HG03108 (cell line): Measurements from ENCODE around the gene SRSF6.
"Not testable (repeated sequence)": the region's sequence is repeated elsewhere in the genome, so short reads cannot be mapped to it uniquely, and the experiment has no call there.

Experiments
- ATAC-seq: cut with Tn5 transposase; IDR thresholded peaks from one replicate; pipeline ENCODE4 v1.9.1; 2021; ENCODE audit warnings: moderate library complexity; ENCODE audit not compliant: unreplicated experiment

SRSF6 gene

DNA sequence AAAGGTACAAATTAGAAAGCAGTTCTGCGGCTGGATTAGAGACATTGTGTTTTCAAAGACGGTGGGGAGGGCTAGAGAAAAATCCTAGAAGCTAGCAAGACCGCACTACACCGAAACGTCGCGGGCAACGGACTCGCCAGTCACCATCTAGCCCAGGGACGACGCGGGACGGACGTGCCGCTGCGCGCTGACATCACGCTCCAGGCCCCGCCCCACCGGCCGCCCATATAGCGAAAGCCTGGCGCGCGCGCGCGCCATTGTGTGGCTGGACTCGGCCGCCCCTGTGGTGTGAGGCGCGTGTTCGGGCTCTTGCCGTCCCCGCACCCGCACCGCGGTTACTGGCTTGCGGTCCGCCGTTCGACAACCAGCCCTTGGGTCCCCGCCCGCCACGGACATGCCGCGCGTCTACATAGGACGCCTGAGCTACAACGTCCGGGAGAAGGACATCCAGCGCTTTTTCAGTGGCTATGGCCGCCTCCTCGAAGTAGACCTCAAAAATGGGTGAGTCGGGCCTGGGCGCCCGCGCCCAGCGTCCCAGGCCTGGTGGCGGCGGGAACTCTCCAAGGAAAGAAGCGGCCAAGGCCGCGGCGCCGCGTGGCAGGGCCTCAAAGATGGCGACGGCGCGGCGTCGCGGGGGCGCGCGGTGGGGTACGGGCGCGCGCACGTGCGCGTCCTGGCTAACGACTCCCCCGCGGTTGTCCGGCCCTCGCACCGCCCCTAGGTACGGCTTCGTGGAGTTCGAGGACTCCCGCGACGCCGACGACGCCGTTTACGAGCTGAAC, at the start of gene SRSF6:
Gene SRSF6 (plus strand): TSS at position 257 of the 782 bp plus-strand sequence. CDS start 138 bp downstream, at position 395.
- ATAC-seq, result peak; percentile 78

DNA sequence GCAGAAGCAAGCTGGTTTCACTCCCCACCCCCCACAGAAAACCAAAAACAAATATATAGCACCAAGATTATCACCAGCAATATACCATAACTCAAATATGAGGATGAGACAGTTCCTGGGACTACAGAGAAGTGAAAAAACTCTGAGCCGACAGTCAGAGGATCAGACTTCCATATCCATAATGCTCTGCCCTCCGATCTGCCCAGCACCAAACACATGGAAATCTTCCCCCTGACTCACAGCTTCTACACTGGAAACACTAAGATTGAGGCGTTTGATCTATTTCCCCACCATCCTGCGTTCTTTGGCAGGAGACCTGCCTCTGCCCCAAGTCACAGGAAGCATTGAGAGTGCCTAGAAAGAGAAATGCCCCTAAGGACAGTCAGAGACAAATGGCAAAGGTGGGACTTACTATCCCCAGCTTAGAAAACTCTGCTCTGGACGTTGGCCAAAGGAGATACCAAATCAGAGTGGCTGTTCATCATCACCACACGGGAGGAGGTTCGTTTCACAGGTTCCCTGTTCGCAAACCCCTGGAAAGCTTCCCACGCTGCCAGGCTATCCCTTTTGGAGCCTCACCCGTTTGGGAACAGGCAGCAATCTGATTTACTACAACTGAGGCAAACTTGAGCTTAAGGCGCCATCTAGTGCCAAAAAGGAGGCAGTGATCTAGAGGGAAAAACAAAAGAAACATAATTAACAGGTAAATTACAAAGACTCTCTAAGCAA, 48.7 kb upstream of the SRSF6 start:
- no peak for ATAC-seq

DNA sequence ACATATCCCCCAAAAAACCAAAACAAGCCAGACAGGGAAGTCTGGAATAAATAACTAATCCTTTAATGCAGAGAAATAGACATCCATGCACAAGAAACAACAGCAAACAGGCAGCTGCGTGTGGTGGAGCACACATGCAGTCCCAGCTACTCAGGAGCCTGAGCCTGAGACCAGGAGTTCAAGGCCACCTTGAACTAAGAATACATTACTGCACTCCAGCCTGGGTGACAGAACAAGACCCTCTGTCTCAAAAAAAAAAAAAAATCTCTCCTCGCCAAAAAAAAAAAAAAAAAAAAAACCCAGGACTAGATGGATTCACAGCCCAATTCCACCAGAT, 48.2 kb upstream of the SRSF6 start:
- ATAC-seq, result no peak

DNA sequence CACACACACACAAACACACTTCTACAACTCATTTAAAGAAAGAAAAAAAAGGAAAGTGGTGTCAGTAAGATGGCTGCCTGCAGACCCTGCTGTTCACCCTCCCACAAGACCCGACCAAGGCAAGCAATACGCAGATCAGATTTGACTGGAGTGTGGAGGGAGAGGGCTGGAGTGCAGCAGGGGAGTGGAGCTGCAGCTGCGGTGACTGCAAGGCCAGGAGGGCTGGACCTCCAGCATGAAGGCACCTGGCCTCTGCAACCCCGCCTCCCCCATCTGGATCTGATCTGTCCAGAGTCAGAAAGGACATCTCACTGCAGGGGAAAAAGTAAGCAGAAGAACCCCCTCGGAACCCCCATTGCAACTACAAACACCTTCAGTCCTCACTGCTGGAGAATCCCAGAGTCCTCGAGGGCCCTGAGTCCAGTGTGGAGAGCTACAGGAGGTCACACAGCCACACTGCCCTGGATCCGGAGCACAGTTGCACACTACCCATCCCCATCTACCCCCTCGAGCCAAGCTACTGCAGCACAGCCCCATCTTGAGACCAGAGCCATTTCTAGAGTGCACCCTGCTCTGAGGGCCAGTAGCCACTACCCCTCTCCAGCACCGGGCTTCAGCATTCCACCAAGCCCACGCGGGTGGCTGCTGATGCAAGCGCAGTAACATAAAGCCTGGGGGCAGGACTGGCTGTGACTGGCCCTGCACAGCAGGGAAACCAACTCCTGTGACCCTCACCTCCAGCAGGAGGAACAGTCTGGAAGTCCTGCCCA, 41.9 kb upstream of the SRSF6 start:
- no peak for ATAC-seq

DNA sequence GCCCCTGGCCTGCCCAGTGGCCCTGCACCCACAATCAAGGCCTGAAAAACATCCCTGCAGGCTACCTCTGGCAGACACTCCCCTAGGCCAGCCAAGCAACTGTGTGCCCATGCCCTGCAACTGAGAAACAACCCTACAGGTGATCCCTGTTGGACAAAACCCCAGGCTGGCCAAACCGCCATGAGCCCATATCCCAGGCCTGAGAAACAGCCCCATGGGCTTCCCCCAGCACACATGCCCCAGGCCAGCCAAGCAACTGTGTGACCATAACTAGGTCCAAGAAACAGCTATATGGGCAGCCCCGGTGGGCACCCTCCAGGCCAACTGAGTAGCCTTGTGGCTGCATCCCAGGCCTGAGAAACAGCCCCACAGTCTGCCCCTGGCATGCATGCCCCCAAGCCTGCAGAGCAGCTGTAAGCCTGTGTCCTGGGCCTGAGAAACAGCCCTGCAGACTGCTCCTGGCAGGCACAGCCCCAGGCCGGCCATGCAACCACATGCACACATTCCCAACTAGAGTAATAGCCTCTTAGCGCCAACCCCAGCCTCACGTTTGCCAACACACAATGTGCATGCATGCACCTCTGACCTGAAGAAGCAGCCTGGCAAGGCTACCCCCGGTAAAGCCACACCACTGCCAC, 41.0 kb upstream of the SRSF6 start:
- no peak for ATAC-seq

DNA sequence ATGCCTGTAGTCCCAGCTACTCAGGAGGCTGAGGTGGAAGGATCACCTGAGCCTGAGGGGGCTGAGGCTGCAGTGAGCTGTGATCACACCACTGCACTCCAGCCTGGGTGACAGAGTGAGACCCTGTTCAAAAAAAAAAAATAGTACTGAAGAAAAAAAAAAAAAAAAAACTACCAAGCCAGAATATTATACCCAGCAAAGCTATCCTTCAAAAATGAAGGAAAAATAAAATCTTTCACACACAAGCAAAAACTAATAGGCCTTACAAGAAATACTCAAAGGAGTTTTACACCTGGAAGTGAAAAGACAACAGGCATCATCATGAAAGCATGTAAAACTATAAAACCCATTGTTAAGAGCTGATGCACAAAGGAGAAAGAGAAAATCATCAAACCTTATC, 37.5 kb upstream of the SRSF6 start:
- ATAC-seq, result no peak

DNA sequence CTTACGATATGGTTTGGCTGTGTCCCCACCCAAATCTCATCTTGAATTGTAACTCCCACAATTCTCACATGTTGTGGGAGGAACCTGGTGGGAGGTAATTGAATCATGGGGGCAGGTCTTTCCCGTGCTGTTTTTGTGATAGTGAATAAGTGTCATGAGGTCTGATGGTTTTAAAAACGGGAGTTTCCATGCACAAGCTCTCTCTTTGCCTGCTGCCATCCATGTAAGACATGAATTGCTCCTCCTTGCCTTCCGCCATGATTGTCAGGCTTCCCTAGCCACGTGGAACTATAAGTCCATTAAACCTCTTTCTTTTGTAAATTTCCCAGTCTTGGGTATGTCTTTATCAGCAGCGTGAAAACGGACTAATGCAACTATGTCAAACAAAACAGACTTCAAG, 36.8 kb upstream of the SRSF6 start:
- ATAC-seq, result not testable (repeated sequence)

DNA sequence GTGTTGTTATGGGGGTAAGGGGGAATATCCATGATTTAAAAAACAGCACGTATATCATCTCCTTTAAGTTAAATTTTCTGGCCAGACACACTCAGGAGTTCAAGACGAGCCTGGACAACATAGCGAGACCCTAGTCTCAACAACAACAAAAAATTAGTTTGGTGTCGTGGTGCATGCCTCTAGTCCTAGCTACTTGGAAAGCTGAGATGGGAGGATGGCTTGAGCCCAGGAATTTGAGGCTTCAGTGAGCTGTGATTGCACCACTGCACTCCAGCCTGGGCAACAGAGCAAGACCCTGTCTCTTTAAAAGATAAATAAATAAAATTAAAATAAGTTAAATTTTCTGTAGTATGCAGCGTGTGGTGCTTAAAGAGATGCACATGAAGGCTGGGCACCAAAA, 31.5 kb upstream of the SRSF6 start:
- ATAC-seq, result no peak

DNA sequence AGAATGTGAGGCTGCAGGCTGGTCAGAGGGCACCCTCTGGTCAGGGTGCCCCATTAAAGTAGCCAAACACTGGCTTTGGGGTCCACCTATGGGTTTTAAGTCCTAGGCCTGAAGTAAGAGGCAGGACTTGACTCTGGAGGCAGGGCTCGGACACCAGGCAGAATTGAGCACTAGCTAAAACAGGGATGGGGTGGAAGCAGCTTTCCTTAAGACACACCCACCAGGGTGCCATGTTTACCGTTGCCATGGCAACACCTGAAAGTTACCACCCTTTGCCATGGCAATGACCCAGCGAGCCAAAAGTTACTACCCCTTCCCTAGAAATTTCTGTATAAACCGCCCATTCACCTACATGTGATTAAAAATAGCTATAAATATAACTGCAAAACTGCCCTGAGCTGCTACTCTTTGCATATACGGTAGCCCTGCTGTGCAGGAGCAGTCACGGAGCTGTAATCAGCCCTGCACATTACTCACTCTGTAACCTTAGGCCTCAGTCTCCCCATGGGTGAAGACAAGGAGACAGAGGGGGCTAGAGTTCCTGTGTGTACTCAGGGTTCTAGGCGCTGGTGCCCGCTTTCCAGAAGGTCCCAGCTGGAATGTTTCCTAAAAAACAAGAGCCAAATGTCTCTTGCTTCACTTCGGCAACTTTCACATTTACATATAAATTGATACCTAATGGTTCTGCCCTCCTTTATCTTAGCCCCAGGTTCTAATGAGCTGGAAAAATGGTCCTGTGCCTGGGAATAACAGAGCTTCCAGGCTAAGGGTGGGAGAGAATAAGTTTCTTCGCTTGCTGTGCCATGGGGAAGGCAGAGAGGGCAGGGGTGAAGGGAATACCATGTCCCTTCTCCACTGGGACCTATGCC, 27.2 kb upstream of the SRSF6 start:
- no peak for ATAC-seq

DNA sequence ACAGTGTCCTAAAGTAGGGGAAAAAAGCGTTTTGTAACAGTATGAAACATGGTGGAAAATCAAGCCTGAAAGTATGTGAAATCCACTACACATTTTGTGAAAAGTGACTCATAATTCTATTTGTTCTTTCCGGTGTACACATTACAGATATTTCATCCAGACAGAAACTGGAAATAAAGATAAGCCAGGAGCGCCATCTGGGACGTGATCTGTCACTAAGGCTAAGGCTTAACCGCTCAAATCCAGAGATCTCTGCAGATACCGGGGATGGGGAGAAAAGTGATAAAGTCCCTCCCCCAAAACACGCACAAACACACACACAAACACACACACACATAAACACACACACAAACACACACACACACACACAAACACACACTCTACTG, 26.6 kb upstream of the SRSF6 start:
- no peak for ATAC-seq

DNA sequence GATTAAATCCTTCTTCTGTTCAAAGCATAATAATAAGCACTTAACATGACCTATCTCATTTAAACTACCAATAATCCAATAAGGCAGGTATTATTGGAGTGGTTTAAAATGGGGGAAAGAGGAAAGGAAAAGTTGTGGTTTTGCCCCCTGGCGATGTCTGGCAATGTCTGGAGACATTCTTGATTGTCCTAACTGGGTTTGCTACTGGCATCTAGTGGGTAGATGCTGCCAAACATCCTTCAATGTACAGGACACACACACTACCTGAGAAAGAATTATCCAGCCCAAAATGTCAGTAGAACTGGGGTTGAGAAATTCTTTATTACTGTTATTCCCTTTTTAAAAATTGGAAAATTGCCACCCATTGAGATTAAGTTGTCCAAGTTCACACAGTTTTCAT, 25.2 kb upstream of the SRSF6 start:
- ATAC-seq, result no peak

DNA sequence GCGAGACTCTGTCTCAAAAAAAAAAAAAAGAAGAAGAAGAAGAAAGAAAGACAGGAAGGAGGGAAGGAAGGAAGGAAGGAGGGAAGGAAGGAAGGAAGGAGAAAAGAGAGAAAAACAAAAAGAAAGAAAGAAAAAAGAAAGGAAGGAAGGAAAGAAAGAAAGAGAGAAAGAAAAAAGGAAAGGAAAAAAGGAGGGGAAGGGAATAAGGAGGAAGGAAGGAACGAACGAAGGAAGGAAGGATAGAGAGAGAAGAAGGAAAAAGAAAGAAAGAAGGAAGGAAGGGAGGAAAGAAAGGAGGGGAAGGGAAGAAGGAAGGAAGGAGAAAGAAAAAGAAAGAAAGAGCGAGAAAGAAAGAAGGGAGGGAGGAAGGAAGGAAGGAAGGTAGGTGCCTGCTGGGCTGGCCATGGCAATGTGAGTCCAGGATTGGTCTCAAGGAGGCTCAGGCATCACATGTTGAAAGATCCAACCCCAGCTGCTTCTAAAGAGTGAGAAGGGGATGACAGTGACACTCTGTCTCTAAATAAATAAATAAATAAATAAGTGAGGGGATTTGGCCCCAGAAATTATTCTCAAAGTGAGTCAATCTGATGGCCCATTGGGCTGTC, 24.3 kb upstream of the SRSF6 start:
- ATAC-seq, result no peak

DNA sequence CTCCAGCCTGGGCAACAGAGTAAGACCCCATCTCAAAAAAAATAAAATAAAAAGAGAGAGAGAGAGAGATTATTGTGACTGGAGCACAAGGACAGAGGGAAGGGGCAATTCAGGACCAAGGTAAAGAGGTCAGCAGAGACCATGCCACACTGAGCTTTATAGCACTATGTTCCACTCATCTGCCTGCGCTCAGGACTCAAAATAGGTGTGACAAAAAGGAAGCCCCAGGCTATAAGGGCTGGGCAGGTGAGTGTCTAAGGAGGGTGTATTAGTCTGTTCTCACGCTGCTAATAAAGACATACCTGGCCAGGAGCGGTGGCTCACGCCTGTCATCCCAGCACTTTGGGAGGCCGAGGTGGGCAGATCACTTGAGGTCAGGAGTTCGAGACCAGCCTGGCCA, 23.1 kb upstream of the SRSF6 start:
- ATAC-seq, result no peak

DNA sequence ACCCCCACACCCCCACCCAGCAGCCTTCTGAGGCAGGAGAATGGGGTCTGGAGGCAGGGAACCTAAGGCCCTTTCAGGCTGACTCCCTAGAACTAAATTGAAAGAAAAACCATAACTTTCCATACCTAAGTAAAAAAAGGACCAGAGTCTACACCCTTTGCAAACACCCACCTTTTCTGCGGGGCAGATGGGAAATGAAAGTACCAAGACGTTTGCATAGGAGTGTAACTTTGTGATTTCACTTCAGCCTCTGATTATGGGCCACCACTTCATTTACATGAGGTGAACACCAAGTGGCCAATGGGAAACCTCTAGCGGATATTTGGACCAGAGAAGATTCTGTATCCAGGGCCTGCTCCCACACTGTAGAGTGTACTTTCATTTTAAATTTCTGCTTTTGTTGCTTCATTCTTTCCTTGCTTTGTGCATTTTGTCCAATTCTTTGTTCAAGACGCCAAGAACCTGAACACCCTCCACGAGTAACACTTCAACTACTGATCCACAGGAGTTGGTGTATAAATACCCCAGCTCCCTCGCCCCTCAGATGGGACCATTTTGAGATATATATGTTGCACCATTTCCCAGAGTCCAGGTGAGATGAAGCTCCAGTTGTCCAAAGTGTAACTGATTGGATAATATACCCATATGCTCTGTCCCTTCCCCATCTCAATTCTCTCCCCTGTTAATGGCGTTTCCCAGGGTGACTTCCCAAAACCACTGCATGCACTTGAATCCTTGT, 18.9 kb upstream of the SRSF6 start:
- peak; percentile 56 for ATAC-seq

DNA sequence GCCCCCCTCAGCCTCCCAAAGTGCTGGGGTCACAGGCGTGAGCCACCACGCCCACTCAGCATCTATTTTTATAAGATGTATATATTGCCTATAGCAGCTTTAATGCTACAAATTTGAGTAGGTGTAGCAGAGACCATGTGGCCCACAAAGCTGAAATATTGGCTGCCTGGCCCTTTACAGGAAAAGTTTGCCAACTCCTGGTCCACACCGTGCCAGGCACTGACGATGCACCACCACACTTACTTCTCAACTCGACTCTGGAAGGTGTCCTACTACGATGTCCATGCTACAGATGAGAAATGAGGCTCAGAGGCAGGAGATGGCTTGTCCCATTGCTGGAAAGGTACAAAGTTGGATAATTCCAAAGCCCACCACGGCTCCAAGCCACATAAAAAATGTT, 17.2 kb upstream of the SRSF6 start:
- no peak for ATAC-seq

DNA sequence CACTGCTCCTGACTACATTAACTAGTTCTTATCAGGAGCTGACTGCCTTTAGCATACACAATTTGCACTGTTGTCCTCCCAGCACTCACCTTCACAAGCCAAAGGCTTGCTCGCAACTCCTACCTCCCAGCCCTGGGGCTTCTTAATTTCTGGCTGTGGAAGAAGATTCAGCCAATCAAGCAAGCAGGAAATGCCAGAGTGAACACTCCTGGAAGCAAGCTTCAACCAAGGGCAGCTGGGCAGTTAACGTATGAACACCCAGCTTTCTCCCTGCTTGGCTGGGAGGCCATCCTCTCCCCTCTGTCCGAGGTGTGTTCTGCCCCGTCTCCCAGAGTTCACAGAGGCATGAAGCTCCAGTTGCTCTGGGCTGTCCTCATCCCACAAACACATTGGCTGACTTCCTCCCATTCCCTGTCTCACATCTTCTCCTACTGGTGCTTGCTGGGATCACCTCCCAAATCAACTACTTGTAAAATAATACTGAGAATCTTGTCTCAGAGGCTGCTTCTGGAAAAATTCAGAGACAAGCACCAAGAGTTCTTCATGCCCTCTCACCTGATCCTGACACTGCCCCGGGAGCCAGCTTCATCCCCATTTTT, 15.3 kb upstream of the SRSF6 start:
- no peak for ATAC-seq

DNA sequence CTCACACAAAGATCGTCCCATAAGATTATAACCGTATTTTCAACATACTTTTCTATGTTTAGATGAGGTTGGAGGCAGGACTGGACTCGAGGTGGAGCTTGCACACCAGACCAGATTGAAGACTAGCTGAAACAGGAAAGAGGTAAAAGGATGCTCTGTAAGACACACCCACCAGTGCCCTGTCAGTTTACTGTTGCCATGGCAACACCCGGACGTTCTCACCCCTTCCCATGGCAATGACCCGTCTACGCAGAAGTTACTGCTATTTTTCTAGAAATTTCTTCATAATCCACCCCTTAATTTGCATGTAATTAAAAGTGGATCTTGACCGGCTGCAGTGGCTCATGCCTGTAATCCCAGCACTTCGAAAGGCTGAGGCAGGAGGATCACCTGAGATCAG, 13.6 kb upstream of the SRSF6 start:
- no peak for ATAC-seq

DNA sequence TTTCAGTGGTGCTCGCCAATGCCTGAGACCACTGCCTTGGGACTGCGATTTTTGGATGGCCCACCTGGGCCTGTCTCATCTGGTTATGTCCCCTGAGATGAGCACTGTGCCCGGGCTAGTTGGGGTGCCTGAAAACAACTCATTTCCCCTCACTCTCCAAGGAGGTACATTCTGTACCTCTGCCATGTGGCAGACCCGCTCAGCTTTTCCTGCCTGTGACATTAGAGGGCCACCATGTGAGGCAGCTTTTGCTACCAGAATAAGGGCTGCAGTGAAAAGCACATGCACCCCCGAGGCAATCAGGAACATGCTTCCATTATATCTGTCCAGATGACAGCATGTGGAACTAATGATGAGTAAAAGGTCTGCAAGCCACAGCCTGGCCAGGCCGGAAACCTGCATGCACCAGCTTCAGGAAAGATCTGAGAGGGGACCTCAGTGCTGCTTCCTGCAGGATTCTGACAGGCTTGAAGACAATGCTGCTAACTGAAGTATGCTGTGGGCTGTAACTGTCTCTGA, 11.3 kb upstream of the SRSF6 start:
- ATAC-seq, result no peak

DNA sequence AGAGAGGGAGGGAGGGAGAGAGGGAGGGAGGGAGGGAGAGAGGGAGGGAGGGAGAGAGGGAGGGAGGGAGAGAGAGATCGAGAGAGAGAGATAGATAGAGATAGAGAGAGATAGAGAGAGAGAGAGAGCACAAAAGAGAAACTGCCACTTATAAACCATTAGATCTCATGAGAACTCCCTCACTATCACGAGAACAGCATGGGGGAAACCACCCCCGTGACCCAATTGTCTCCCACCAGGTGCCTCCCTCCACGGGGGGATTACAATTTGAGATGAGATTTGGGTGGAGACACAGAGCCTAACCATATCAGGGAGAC, 9.3 kb upstream of the SRSF6 start:
- ATAC-seq, result not testable (repeated sequence)
